ENCODE results near the gene TTC7B.

The TTC7B gene

GRCh38 chr14:90509403-90509802 is 306.8 kb downstream of the TTC7B start:
- TF ChIP-seq MYC (IDR thresholded peaks at IDR 0.05; ENCODE audit: low read depth, low read length) (no peak), MAX (IDR thresholded peaks at IDR 0.05; ENCODE audit: low read depth, low read length) (no peak), CTCF (IDR thresholded peaks at IDR 0.05; ENCODE audit: low read depth, low read length) (no peak), POLR2A (IDR thresholded peaks at IDR 0.05; ENCODE audit: extremely low read depth, insufficient read length) (no peak)
- DNase-seq (ENCODE audit: low read depth), result no peak
- no peak overlapping the region for H3K4me3 ChIP-seq (ENCODE audit: low read depth, low read length)

- H3K4me3 ChIP-seq (ENCODE audit: low read depth, low read length), result no peak overlapping the region
- no peak for DNase-seq (ENCODE audit: low read depth)
- TF ChIP-seq POLR2A (IDR thresholded peaks at IDR 0.05; ENCODE audit: extremely low read depth, insufficient read length) (no peak), MAX (IDR thresholded peaks at IDR 0.05; ENCODE audit: low read depth, low read length) (no peak), MYC (IDR thresholded peaks at IDR 0.05; ENCODE audit: low read depth, low read length) (no peak), CTCF (IDR thresholded peaks at IDR 0.05; ENCODE audit: low read depth, low read length) (no peak)
These were observed 307.5 kb downstream of the TTC7B start for GRCh38 chr14:90508536-90509254.

- TF ChIP-seq POLR2A (IDR thresholded peaks at IDR 0.05; ENCODE audit: extremely low read depth, insufficient read length) (no peak), CTCF (IDR thresholded peaks at IDR 0.05; ENCODE audit: low read depth, low read length) (no peak), MYC (IDR thresholded peaks at IDR 0.05; ENCODE audit: low read depth, low read length) (no peak), MAX (IDR thresholded peaks at IDR 0.05; ENCODE audit: low read depth, low read length) (no peak)
- no peak for DNase-seq (ENCODE audit: low read depth)
- H3K4me3 ChIP-seq (ENCODE audit: low read depth, low read length), result no peak overlapping the region
These were observed 308.2 kb downstream of the TTC7B start for GRCh38 chr14:90508036-90508435.

- no peak for DNase-seq (ENCODE audit: low read depth)
- TF ChIP-seq MYC (IDR thresholded peaks at IDR 0.05; ENCODE audit: low read depth, low read length), result no peak
- no peak for TF ChIP-seq MAX (IDR thresholded peaks at IDR 0.05; ENCODE audit: low read depth, low read length)
- no peak for TF ChIP-seq POLR2A (IDR thresholded peaks at IDR 0.05; ENCODE audit: extremely low read depth, insufficient read length)
- no peak for TF ChIP-seq CTCF (IDR thresholded peaks at IDR 0.05; ENCODE audit: low read depth, low read length)
- H3K4me3 ChIP-seq (ENCODE audit: low read depth, low read length), result no peak overlapping the region
These were observed 308.8 kb downstream of the TTC7B start for GRCh38 chr14:90507428-90507827.

GRCh38 chr14:90506748-90507147 is 309.5 kb downstream of the TTC7B start:
- no peak for DNase-seq (ENCODE audit: low read depth)
- no peak for TF ChIP-seq MYC (IDR thresholded peaks at IDR 0.05; ENCODE audit: low read depth, low read length)
- no peak for TF ChIP-seq CTCF (IDR thresholded peaks at IDR 0.05; ENCODE audit: low read depth, low read length)
- TF ChIP-seq MAX (IDR thresholded peaks at IDR 0.05; ENCODE audit: low read depth, low read length), result no peak
- TF ChIP-seq POLR2A (IDR thresholded peaks at IDR 0.05; ENCODE audit: extremely low read depth, insufficient read length), result no peak

More at GRCh38 chr14:90506748-90507147, 309.5 kb downstream of the TTC7B start:
- no peak overlapping the region for H3K4me3 ChIP-seq (ENCODE audit: low read depth, low read length)

All from NB4 (cell line).